Lung (tissue), 12 donors: ENCODE results near the gene LONRF2. TPM values are rescaled to one million over a fixed set of nuclear protein-coding genes. Genes with fewer than 3 reads are reported as not detected.

Source experiments
- ATAC-seq: fragments of 200-7000 bp; cut with Tn5 transposase; one replicate; pipeline ENCODE4 v1.9.1; 2020; ENCODE audit warnings: moderate number of reproducible peaks; ENCODE audit not compliant: insufficient read depth, low FRiP score
- DNase-seq, 3 donors: peaks; one replicate each; pipeline ENCODE4 v3.0.0-alpha.2; 2013 to 2017
- H3K27ac ChIP-seq, 2 donors: one replicate each; pipeline ENCODE4 v1.5.1; 2013; ENCODE audit warnings: mild to moderate bottlenecking in 2 of 2, moderate library complexity in 2 of 2, control low read depth in 1 of 2, inconsistent platforms in 1 of 2, low read depth in 1 of 2, low read length in 1 of 2
- H3K27me3 ChIP-seq, 3 donors: one replicate each; pipeline ENCODE4 v1.5.1; 2013; ENCODE audit warnings: low read length in 2 of 3; ENCODE audit not compliant: control insufficient read depth in 3 of 3, insufficient read depth in 3 of 3
- H3K36me3 ChIP-seq, 4 donors: one replicate each; pipeline ENCODE4 v1.5.1; 2013; ENCODE audit warnings: low read length in 4 of 4, mild to moderate bottlenecking in 1 of 4, moderate library complexity in 1 of 4; ENCODE audit not compliant: control insufficient read depth in 4 of 4, insufficient read depth in 4 of 4
- H3K4me1 ChIP-seq, 5 donors: one replicate each; pipeline ENCODE4 v1.5.1; 2013; ENCODE audit warnings: low read length in 5 of 5, mild to moderate bottlenecking in 2 of 5, moderate library complexity in 1 of 5; ENCODE audit not compliant: control insufficient read depth in 5 of 5, insufficient read depth in 5 of 5
- H3K4me3 ChIP-seq: one replicate; pipeline ENCODE4 v1.5.1; 2013; ENCODE audit warnings: mild to moderate bottlenecking, control low read depth, moderate library complexity
- H3K9ac ChIP-seq, 2 donors: one replicate each; pipeline ENCODE4 v1.5.1; 2013; ENCODE audit warnings: low read length in 2 of 2, control low read depth in 1 of 2; ENCODE audit not compliant: insufficient read depth in 1 of 2
- H3K9me3 ChIP-seq, 4 donors: one replicate each; pipeline ENCODE4 v1.5.1; 2013; ENCODE audit warnings: low read length in 3 of 4, mild to moderate bottlenecking in 1 of 4, moderate library complexity in 1 of 4; ENCODE audit not compliant: control insufficient read depth in 4 of 4, insufficient read depth in 3 of 4
- WGBS, 2 donors: extraction: QIAGEN DNeasy Blood & Tissue Kit; methylation state at CpG; one replicate each; pipeline ENCODE4 v1.1.7; 2013; 5-methylcytosine and 5-hydroxymethylcytosine counted together
- polyA plus RNA-seq, 2 donors: library from polyadenylated mRNA; stranded (reverse); fragments of 200-250 nt; gene quantifications; one replicate each; pipeline ENCODE4 v1.2.1, GENCODE V29; 2013
- total RNA-seq, 2 donors: library from RNA; depleted of rRNA in 1 of 2; stranded (reverse); fragments of >200 nt in 1 of 2; gene quantifications; one replicate each; pipeline ENCODE4 v1.2.1, GENCODE V29; 2014 to 2021
- TF ChIP-seq, protein P1 (sequence below): IDR thresholded peaks from 2 replicates; pipeline ENCODE4 v1.5.1; 2012; ENCODE audit warnings: mild to moderate bottlenecking; ENCODE audit errors: control extremely low read depth, extremely low read depth
- donor health status: control.
- donor health status: control.
- donor health status: Bipolar disorder and iron deficiency.
- donor health status: healthy.
- donor health status: DM: yes; HTN: yes; CAD: no.

Gene LONRF2
- total and polyA plus RNA-seq, 4 donors, result 0.38 to 5.2 (median 2.6) TPM

DNA sequence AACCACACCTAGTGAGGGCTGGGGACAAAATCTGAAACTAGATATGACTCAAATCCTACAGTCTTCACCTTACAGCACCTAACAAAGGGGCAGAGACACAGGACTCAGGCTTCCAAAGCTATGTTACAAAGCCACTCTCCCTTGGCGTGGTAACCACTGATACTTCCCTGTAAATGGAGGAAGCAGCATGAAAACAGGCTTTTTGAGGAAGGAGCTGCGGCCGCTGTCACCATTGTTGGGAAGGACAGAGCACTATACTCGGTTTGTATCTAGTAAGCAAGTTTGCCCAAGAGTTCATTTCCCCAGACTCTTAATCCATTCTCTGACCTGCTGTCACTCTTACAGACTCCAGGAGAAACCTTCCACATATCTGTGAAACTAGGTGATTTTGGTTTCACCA is 60.3 kb downstream of the LONRF2 start:
- ATAC-seq (no peak), DNase-seq (no peak)
- Histone ChIP-seq H3K4me1 (no peaks in the 10 kb centered on the region), H3K4me3 (no peak overlapping the region), H3K9ac (no peak overlapping the region), H3K9me3 (no peaks in the 10 kb centered on the region), H3K36me3 (no peaks in the 10 kb centered on the region), H3K27ac (no peak overlapping the region), H3K27me3 (no peaks in the 10 kb centered on the region)
- WGBS, 2 donors, result 24 to 74% methylated on average over 4 of the region's 4 CpGs
- TF ChIP-seq, protein P1, sequence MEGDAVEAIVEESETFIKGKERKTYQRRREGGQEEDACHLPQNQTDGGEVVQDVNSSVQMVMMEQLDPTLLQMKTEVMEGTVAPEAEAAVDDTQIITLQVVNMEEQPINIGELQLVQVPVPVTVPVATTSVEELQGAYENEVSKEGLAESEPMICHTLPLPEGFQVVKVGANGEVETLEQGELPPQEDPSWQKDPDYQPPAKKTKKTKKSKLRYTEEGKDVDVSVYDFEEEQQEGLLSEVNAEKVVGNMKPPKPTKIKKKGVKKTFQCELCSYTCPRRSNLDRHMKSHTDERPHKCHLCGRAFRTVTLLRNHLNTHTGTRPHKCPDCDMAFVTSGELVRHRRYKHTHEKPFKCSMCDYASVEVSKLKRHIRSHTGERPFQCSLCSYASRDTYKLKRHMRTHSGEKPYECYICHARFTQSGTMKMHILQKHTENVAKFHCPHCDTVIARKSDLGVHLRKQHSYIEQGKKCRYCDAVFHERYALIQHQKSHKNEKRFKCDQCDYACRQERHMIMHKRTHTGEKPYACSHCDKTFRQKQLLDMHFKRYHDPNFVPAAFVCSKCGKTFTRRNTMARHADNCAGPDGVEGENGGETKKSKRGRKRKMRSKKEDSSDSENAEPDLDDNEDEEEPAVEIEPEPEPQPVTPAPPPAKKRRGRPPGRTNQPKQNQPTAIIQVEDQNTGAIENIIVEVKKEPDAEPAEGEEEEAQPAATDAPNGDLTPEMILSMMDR, result no peak

DNA sequence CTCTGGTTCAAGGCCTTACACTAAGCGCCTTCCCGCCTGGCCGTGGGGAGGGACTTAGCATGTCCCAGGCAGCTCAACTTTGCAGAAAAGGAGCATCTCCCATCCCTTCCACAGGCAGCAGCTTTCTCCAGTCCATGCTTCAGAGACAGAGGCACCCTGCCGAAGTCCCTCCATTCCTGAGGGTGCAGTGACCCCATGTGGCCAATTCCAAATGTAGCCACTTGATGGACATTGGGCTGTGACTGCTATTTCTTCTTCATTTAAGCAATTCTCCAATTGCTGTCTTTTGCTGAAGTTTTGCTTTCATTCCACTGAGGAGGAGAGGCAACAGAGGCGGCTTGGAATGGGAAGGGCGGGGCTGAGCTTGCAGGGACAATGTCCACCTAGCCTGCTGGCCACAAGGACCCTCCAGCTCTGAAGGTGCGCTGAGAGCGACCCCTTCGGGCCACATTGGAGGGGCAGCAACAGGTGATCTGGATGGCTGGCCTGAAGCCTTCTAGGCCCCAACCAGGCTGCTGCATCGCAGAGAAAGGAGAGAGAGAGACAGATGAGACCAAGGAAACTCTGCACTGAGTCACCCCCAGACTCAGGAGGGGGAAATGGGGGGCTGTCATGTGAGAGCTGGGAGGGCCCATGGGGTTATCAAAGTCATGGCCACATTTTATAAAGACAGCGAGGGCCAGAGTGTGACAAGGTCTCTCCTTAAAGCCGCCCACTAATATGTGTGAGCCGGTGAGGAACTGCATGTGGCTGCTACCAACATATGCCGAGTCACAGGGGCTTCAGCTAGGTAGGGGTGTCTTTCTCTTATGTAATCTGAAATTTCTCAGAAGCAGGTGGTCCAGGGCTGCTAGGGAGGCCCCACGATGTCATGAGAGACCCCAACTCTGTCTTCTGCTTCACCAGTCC is 61.3 kb downstream of the LONRF2 start:
- TF ChIP-seq, protein P1, result peak; percentile 31
- no peak overlapping the region for H3K27ac ChIP-seq
- H3K27me3 ChIP-seq, result no peaks in the 10 kb centered on the region
- H3K9ac ChIP-seq, result no peak overlapping the region
- DNase-seq, result peak; percentile 90 to 93 (median 92)
- H3K4me3 ChIP-seq, result no peak overlapping the region
- H3K9me3 ChIP-seq, result no peaks in the 10 kb centered on the region
- 75 to 82% methylated on average over 15 of the region's 15 CpGs for WGBS, 2 donors
- H3K4me1 ChIP-seq, result no peaks in the 10 kb centered on the region
- ATAC-seq, result no peak
- H3K36me3 ChIP-seq, result no peaks in the 10 kb centered on the region

DNA sequence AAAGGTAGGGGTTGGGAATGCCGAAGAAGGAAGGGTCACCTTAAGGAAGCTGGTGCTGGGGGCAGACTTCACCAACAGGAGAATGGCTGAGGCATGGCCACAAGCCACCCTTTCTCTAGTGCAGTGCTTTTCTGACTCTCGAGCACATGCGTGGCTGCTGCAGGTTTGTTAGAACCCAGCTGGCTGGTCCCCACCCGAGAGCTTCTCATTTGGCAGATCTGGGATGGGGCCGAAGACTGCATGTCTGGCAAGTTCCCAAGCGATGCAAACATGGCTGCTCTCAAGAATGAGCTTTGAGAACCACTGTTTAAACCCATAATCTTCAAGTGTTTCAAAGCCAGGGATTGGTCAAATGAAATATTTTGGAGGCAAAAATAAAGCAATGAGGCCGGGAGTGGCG is 63.2 kb downstream of the LONRF2 start:
- Histone ChIP-seq H3K4me1 (no peaks in the 10 kb centered on the region), H3K9ac (no peak overlapping the region), H3K9me3 (no peaks in the 10 kb centered on the region), H3K36me3 (no peaks in the 10 kb centered on the region), H3K27me3 (no peaks in the 10 kb centered on the region), H3K4me3 (no peak overlapping the region), H3K27ac (no peak overlapping the region)
- WGBS, 2 donors, result 87 to 93% methylated on average over 8 of the region's 8 CpGs
- ATAC-seq, result no peak
- TF ChIP-seq, protein P1, result no peak
- DNase-seq, result no peak

GRCh38 chr2:100257939-100258338 is 64.4 kb downstream of the LONRF2 start:
- no peaks in the 10 kb centered on the region for H3K4me1 ChIP-seq
- DNase-seq, result no peak
- H3K9ac ChIP-seq, result no peak overlapping the region
- H3K27ac ChIP-seq, result no peak overlapping the region
- TF ChIP-seq, protein P1, result no peak
- ATAC-seq, result no peak
- 82 to 93% methylated on average over 9 of the region's 9 CpGs for WGBS, 2 donors
- no peaks in the 10 kb centered on the region for H3K36me3 ChIP-seq
- H3K27me3 ChIP-seq, result no peaks in the 10 kb centered on the region
- no peak overlapping the region for H3K4me3 ChIP-seq
- peaks cover 0 to 3% (median 0%) of the 10 kb centered on the region in 4 donors for H3K9me3 ChIP-seq
